Colon (tissue), 2 donors: ENCODE data around the gene TRH.
"Not testable (repeated sequence)": the region's sequence is repeated elsewhere in the genome, so short reads cannot be mapped to it uniquely, and the experiment has no call there.

Source experiments
- FAIRE-seq: peaks from 2 replicates; lab custom pipeline; 2012; peaks lifted over from hg19 to GRCh38; lab: Jason Lieb, UNC
- donor health status: control.
- donor health status: control.

TRH gene

GRCh38 chr3:130010556-130010955 is 36.0 kb downstream of the TRH start:
- no peak for FAIRE-seq

DNA sequence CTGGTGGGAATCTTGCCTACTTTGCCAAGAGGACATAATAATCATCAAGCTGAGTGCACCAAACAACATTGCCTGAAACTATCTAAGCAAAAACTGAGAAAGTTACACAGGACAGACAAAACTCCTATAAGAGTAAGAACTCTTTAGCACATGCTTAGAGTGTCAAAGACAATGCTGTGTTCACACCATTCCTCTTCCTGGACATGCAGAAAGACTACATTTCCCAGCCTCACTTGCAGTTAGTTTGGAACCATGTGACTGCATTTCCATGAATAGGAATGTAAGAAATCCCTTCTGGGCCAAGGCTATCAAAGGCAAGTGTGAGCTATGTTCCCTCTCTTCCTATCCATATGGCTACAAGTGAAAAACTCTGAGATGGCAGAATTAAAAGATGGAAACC is 37.6 kb downstream of the TRH start:
- not testable (repeated sequence) for FAIRE-seq

DNA sequence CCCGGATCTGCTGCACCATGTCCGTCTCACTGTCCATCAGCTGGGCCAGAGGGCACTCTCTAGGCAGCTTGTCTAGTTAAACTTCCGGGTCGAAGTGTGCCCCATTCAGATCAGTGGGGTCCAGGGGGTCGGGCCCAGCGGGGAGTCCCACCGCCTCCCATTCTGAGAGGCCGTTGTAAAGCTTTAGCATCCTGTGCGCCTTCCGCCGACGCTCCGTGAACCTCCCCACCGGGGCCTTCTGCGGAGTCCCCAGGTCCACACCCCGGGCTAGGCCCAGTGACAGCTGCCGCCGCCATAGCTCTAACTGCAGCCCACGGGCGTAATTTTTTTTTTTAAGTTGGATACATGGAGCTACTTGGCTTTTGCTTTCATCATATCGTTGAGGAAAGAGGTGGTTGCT is 38.7 kb downstream of the TRH start:
- FAIRE-seq, result not testable (repeated sequence)

DNA sequence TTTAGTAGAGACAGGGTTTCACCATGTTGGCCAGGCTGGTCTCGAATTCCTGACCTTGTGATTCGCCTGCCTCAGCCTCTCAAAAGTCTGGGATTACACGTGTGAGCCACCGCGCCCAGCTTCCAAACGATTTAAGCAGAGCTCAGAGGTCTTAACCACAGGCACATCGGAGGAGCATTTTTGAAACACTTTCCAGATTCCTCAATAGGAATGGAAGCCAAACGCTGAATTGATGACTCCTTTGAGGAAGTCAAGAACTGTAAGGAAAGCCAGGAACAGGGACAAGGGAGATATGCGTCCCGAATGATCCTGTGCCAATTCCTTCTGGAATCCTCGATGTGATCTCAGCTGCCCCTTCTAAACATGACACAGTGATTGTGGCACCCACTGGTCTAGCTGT is 40.0 kb downstream of the TRH start:
- no peak for FAIRE-seq

DNA sequence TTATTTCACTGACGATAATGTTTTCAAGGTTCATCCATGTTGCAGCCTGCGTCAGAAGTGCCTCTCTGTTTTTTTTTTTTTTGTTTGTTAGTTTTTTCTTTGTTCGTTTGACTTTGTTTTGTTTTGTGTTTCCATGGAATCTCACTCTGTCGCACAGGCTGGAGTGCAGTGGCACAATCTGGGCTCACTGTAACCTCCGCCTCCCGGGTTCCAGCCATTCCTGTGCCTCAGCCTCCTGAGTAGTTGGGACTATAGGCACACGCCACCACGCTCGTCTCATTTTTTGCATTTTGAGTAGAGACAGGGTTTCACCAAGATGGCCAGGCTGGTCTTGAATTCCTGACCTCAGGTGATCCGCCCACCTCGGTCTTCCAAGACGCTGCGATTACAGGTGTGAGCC is 43.1 kb downstream of the TRH start:
- not testable (repeated sequence) for FAIRE-seq

GRCh38 chr3:130026146-130026829 is 51.8 kb downstream of the TRH start:
- FAIRE-seq, result not testable (repeated sequence)

DNA sequence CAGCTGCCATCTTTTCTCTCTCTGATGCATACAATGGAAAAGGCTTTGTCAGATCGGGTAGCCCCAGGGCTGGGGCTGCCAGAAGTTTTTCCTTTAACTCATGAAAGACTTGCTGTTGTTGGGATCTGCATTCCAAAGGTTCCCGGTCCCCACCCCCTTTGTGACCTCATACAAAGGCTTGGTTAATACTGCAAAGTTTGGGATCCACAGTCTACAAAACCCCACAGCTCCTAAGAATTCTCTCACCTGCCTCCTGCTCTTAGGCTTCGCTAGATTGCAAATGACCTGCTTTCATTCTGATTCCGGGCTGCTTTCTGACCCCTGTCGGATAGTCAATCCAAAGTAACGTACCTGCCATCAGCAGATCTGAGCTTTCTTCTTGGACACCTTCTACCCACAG is 52.9 kb downstream of the TRH start:
- FAIRE-seq, result not testable (repeated sequence)
